Measurements from ENCODE around the gene NPAS3. TPM values are rescaled to one million over a fixed set of nuclear protein-coding genes. Genes with fewer than 3 reads are reported as not detected.

Gene NPAS3
- total and polyA plus RNA-seq, 8 donors: 0.09 to 0.79 (median 0.56) TPM

GRCh38 chr14:33150666-33151428 is 212.2 kb downstream of the NPAS3 start:
- Histone ChIP-seq H3K9me3 (peaks cover 0 to 1% of the 10 kb centered on the region in 2 donors), H3K36me3 (no peaks in the 10 kb centered on the region), H3K27ac (no peak overlapping the region), H3K27me3 (no peaks in the 10 kb centered on the region), H3K4me1 (no peaks in the 10 kb centered on the region), H3K4me3 (no peak overlapping the region)
- TF ChIP-seq CTCF (IDR thresholded peaks at IDR 0.05): no peak
- intact Hi-C loops (cut with DNase I): no loop called here
- ATAC-seq (no peak), DNase-seq (no peak)

GRCh38 chr14:33163109-33163508 is 224.4 kb downstream of the NPAS3 start:
- Histone ChIP-seq H3K36me3 (no peaks in the 10 kb centered on the region), H3K4me1 (no peaks in the 10 kb centered on the region), H3K27ac (no peak overlapping the region), H3K9me3 (no peaks in the 10 kb centered on the region), H3K27me3 (no peaks in the 10 kb centered on the region), H3K4me3 (no peak overlapping the region)
- ATAC-seq: no peak
- intact Hi-C loops (cut with DNase I): no loop called here
- DNase-seq: no peak
- TF ChIP-seq CTCF (IDR thresholded peaks at IDR 0.05): no peak

- no peak for TF ChIP-seq CTCF (IDR thresholded peaks at IDR 0.05)
- Histone ChIP-seq H3K4me3 (no peak overlapping the region), H3K9me3 (no peaks in the 10 kb centered on the region), H3K27me3 (no peaks in the 10 kb centered on the region), H3K36me3 (no peaks in the 10 kb centered on the region), H3K27ac (no peak overlapping the region), H3K4me1 (no peaks in the 10 kb centered on the region)
- no peak for ATAC-seq
- intact Hi-C loops (cut with DNase I): no loop called here
- no peak for DNase-seq
Observed at GRCh38 chr14:33163600-33163999, 224.9 kb downstream of the NPAS3 start.

GRCh38 chr14:33165144-33165925 is 226.7 kb downstream of the NPAS3 start:
- no peak for TF ChIP-seq CTCF (IDR thresholded peaks at IDR 0.05)
- H3K27me3 ChIP-seq: no peaks in the 10 kb centered on the region
- intact Hi-C loops (cut with DNase I): no loop called here
- DNase-seq: no peak
- no peaks in the 10 kb centered on the region for H3K9me3 ChIP-seq
- H3K4me1 ChIP-seq: no peaks in the 10 kb centered on the region
- no peak for ATAC-seq
- H3K36me3 ChIP-seq: no peaks in the 10 kb centered on the region
- H3K27ac ChIP-seq: no peak overlapping the region
- H3K4me3 ChIP-seq: no peak overlapping the region

GRCh38 chr14:33165926-33166289 is 227.2 kb downstream of the NPAS3 start:
- no peaks in the 10 kb centered on the region for H3K9me3 ChIP-seq
- no peak overlapping the region for H3K4me3 ChIP-seq
- TF ChIP-seq CTCF (IDR thresholded peaks at IDR 0.05): no peak
- H3K27ac ChIP-seq: no peak overlapping the region
- H3K4me1 ChIP-seq: no peaks in the 10 kb centered on the region
- H3K36me3 ChIP-seq: no peaks in the 10 kb centered on the region
- ATAC-seq (no peak), DNase-seq (no peak)
- H3K27me3 ChIP-seq: no peaks in the 10 kb centered on the region
- intact Hi-C loops (cut with DNase I): no loop called here

All from left lung (tissue), 10 donors.